Activated CD4-positive, alpha-beta T cell treated with anti-CD3 and anti-CD28 coated beads, Interleukin-10, Interleukin-2, amounts not matched to agents 100 ng/mL and 50 ng/mL, durations not matched to agents 16 hours and 8 hours (primary cell): ENCODE measurements around the gene TRAF2.

Experiments
- DNase-seq: peaks from one replicate; pipeline ENCODE4 v3.0.0-alpha.2; 2020

Gene TRAF2

DNA sequence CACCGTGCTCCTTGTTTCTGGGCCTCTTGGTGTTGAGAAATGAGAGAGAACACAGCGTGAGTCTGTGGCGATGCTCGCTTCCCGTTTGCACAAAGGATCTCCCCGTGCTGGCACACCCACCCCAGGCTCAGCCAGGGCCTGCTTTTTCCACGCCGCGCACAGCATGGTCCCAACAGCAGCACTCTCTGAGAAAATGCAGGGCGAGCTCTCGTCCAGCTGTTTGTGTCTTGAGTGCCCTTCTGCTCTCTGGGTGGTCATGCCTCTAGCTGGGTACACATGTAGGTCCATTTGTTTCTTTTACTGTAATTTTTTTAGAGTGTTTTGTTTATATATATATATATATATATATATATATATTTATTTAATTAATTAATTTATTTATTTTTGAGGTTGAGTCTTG is 31.6 kb downstream of the TRAF2 start:
- DNase-seq = no peak

DNA sequence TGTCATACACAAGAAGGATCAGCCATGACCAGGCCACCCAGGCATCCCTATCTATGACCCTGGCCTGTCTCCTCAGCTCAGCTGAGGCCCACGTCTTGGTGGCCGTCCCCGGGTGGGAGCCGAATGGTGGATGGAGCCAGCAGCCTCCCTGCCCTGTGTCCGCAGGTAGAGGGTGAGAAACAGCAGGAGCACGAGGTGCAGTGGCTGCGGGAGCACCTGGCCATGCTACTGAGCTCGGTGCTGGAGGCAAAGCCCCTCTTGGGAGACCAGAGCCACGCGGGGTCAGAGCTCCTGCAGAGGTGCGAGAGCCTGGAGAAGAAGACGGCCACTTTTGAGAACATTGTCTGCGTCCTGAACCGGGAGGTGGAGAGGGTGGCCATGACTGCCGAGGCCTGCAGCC is 33.8 kb downstream of the TRAF2 start:
- DNase-seq = no peak

- no peak for DNase-seq
Measured at GRCh38 chr9:136920734-136921231, 34.5 kb downstream of the TRAF2 start.

DNA sequence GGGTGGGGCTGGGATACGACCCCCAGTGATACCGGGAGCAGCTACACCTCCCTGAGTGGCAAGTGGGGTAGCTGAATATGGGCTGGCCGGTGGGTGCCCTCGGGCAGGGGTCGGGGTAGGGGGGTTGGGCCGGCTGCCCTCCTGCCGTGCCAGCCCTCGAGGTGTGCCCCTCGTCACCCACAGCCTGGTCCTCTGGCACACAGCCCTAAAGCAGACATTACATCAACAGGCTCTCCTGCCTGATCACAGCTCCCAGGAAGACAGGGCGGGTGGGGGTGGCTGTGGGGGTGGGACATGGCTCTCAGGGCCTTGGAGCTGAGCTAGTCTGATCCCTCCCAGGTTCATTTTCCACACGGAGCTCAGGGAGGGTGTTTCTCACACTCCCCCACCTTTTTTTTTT is 35.0 kb downstream of the TRAF2 start:
- no peak for DNase-seq

GRCh38 chr9:136921718-136922117 is 35.4 kb downstream of the TRAF2 start:
- no peak for DNase-seq

GRCh38 chr9:136922540-136922939 is 36.2 kb downstream of the TRAF2 start:
- no peak for DNase-seq

DNA sequence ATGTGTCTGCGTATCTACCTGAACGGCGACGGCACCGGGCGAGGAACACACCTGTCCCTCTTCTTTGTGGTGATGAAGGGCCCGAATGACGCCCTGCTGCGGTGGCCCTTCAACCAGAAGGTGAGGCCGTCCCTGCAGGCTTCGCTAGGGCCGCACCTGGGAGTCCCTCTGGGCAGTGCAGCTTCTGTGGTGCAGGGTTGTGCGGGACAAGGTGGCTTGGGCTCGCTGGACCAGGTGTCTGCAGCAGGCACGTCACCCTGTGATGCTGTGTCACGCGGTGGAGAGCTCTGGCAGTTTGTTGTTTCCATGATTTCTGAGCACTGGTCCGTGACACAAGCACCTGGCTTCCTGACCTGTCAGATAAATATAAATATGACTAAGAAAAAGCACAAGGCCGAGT is 37.6 kb downstream of the TRAF2 start:
- DNase-seq = no peak

- no peak for DNase-seq
Measured at GRCh38 chr9:136925414-136926153, 39.3 kb downstream of the TRAF2 start.

DNA sequence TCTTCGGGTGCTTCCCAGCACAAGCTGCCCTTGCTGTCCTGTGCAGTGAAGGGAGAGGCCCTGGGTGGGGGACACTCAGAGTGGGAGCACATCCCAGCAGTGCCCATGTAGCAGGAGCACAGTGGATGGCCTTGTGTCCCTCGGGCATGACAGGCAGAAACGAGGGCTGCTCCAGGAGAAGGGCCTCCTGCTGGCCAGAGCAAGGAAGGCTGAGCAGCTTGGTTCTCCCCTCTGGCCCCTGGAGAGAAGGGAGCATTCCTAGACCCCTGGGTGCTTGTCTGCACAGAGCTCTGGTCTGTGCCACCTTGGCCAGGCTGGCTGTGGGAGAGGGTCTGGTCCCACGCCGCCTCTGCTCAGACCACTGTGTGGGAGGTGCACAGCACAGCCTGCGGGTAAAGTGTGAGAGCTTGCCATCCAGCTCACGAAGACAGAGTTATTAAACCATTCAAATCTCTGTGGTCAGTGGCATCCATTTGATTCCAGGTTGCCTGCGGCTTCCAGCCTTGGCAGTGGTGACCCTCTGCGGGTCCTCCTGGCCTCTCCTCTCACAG is 39.9 kb downstream of the TRAF2 start:
- no peak for DNase-seq

DNA sequence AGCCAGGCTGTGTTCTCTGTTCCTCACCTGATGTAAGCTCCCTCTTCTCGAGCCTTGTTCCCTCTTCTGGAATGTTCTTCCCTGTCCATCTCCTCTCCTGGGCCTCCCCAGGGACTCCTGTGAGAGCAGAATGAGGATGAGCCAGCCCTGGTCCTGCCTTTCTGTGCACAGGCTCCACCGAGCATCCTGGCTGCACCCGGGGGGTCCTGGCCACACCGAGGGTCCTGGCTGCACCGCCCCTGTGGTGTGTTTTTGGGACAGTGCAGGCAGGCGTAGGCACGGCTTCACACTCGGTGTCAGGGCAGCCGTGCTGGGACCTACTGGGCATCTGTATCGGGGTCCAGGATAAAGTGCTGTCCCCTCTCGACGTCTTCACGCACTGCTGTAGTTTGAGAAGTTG is 40.4 kb downstream of the TRAF2 start:
- DNase-seq = no peak

- DNase-seq = no peak
Measured at GRCh38 chr9:136927343-136928271, 41.3 kb downstream of the TRAF2 start.

DNA sequence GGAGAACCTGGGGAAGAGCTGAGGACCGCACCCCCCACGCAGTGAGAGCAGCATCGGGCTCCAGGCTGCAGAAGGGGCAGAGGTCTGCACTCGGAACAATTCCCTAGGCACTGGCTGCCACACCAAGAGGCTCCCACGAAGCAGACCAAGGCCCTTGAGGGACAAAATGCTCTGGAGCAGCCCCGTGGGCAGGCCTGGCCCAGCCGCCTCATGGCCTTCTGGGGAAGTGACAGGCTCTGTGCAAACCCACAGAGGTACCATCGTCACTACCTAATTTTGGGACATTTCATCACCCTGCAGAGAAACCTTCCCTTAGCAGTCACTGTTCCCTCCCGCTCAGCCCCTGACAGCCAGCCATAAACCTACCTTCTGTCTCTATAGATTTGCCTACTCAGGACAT is 42.3 kb downstream of the TRAF2 start:
- DNase-seq = no peak

- no peak for DNase-seq
Measured at GRCh38 chr9:136930014-136930413, 43.7 kb downstream of the TRAF2 start.

DNA sequence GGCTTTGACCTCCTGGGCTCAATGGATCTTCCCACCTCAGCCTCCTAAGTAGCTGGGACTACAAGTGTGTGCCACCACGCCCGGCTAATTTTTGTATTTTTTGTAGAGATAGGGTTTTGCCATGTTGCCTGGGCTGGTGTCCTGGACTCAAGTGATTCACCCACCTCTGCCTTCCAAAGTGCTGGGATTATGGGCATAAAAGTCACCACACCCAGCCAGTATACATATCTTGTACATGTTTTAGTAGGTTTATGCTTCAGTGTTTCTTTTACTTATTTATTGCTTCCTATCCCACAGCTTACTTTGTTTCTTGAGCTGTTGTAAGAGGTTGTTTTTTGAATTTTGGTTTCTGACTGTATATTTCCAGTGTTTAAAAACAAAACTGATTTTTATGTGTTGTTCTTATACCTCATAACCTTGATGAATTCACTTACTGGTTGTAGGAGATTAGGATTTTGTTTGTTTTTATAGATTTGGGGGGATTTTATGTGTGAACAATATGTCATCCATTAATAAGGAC is 45.4 kb downstream of the TRAF2 start:
- DNase-seq = no peak

DNA sequence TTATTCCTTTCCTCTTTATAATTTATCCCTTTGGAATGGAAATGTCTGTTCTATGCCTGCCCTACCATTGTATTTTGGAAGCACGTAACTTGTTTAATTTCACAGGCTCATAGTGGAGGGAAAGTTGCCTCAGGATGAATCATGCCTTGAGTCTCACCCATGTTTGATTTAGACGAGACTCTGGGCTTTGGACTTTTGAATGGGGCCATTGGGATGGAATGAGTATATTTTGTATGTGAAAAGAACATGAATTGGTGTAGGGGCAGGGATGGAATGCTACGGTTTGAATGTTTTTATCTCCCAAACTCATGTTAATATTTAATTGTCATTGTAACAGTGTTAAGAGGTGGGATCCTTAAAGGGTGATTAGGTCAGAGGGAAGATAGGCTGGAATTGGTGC is 48.0 kb downstream of the TRAF2 start:
- DNase-seq = no peak

DNA sequence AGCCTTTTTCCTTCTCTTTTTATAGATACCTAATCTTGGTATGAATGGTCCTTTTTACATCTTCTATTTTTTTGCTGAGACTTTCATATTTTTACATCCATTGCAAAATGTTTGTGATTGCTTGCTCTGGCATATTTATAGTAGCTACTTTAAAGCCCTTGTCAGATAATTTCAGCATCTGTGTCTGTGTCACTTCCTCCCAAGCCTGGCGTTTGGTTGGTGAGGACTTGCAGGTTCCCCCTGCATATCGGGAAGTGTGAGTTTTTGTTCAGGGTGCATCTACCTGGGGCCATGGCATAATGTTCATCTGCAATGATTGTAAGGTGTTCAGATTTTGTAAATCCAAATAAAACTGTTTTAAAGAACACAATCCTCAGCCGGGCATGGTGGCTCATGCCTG is 49.3 kb downstream of the TRAF2 start:
- DNase-seq = no peak

- no peak for DNase-seq
Measured at GRCh38 chr9:136936645-136937170, 50.4 kb downstream of the TRAF2 start.

DNA sequence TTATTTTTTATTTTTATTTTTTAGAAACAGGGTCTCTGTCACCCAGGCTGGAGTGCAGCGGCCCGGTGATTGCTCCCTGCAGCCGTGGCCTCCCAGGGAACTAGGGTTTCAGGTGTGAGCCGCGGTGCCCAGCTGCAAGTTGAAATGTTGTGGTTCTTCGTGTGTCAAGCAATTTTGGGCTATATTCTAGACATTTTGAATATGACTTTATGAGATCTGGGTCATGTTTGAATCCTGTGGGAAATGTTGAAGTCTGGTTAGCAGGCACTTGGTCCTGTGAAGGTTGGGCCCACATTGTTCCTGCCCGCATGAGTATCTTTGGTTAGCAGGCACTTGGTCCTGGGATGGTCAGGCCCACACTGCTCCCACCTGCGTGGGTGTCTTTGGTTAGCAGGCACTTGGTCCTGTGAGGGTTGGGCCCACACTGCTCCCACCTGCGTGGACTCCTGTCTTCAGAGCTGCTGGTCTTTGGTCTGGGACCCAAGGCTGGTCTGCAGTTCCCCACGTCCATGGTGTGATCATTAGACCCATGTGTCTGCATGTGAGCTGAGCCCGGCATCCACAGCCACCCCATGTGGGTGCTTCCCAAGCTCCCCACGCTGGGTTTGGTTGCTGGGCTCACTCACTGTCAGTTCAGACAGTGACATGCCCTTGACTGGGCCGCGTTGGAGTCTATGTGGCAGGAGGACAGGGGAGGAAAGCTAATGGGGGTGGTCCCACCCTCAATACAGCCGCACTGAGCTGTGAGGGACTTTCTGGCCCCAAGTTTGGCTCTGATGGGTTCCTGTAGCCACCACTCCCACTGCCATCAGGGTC is 51.1 kb downstream of the TRAF2 start:
- DNase-seq = no peak

DNA sequence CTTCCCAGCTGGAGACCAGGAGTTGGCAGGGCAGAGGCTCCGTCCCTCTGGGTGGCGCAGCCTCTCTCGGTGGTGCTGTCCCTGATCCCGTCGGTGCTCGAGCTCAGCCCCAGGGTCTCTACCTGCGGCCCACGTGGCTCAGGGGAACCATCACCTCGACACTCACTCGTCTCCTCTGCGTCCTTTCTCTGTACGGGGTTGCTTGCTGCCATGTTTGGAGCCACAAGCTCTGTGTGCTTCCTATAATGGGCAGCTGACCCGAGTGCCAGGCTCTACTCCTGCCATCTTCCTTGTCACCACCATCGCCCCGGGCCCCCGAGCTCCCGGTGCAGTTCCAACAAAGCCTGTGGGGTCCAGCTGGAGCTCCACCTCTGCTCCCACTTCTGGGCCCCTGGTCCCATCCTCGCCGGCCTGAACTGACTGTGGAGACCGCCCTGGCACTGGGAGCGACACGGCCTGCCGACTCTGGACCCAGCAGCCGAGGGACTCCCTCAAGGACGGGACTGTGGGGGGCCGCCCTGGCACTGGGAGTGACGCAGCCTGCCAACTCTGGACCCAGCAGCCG is 53.2 kb downstream of the TRAF2 start:
- DNase-seq = no peak

DNA sequence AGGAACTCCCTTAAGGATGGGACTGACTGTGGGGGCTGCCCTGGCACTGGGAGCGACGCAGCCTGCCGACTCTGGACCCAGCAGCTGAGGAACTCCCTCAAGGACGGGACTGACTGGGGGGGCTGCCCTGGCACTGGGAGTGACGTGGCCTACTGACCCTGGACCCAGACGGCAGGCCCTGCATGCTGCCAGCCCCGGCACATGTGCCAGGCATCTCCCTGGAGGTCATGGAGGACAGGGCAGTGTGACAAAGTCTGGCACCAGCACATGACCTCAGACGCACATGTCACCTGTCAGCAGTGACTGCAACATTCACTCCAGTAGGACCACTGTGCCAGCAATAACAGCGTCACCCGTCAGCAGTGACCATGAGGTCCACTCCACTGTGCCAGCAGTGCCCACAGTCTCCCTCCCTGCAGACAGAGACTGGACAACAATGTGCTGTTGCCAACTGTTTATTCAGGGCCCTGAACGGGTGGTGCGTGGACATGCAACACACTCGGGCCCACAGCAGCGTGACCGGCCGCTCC is 53.7 kb downstream of the TRAF2 start:
- DNase-seq = no peak

DNA sequence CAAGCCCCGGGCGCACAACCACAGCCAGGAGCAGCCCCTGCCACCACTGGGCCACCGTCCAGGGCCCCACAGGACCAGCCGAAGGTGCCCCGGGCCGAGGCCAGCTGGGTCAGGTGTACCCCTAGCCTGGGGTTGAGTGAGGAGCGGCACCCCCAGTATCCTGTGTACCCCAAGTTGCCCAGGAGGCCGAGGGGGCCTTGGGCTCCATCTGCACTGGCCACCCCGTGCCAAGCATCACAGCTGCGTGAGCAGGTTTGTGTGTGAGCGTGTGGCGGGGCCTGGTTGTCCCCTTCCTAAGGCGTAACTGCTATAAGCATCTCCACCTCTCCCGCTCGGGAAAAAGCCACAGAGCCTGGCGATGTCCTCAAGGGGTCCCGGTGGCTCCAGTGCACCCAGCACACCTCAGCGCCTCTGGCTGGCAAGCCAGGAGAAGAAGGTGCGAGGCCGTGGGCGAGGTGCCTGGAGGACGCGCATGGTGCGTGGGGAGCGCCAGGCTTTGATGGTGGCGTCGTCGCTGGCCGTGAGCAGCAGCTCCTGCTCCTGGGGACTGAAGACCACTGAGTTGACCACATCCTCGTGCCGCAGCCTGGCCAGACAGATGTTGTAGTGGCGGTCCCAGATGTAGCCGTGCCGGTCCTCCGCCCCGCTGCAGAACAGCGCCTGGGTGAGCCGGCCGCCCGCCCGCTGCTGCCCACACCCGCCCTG is 54.4 kb downstream of the TRAF2 start:
- no peak for DNase-seq
